GM13977 (cell line): Measurements from ENCODE around the gene NMT2.

ENCODE experiments used
- DNase-seq: peaks from one replicate; pipeline ENCODE4 v3.0.0; 2012; ENCODE audit warnings: low spot score
- in situ Hi-C: fragments of 300-500 bp; cut with MboI; formaldehyde crosslinking; loops from one replicate; pipeline ENCODE4 v1.12.0; 2022; ENCODE audit warnings: low sequenced_read_pairs, low pct_unique_long_range_greater_than_20kb, mixed read lengths, inconsistent platforms; ENCODE audit not compliant: unreplicated experiment
- TF ChIP-seq, protein P1 (sequence below): IDR thresholded peaks from 2 replicates; pipeline ENCODE4 v1.5.1; 2012; ENCODE audit warnings: mild to moderate bottlenecking, control low read depth; ENCODE audit not compliant: insufficient read depth; ENCODE audit errors: extremely low read depth, missing control alignments

Gene NMT2

GRCh38 chr10:15182540-15183207 lies 14.2 kb upstream of the NMT2 start:
- in situ Hi-C loops = no loop called here
- TF ChIP-seq, protein P1, sequence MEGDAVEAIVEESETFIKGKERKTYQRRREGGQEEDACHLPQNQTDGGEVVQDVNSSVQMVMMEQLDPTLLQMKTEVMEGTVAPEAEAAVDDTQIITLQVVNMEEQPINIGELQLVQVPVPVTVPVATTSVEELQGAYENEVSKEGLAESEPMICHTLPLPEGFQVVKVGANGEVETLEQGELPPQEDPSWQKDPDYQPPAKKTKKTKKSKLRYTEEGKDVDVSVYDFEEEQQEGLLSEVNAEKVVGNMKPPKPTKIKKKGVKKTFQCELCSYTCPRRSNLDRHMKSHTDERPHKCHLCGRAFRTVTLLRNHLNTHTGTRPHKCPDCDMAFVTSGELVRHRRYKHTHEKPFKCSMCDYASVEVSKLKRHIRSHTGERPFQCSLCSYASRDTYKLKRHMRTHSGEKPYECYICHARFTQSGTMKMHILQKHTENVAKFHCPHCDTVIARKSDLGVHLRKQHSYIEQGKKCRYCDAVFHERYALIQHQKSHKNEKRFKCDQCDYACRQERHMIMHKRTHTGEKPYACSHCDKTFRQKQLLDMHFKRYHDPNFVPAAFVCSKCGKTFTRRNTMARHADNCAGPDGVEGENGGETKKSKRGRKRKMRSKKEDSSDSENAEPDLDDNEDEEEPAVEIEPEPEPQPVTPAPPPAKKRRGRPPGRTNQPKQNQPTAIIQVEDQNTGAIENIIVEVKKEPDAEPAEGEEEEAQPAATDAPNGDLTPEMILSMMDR = no peak
- DNase-seq = no peak

- TF ChIP-seq, protein P1 = no peak
- in situ Hi-C loops = no loop called here
- DNase-seq = no peak
These were observed 13.2 kb upstream of the NMT2 start for GRCh38 chr10:15181576-15182156.

GRCh38 chr10:15180736-15181135 lies 12.2 kb upstream of the NMT2 start:
- in situ Hi-C loops = no loop called here
- no peak for DNase-seq
- TF ChIP-seq, protein P1 = no peak

DNA sequence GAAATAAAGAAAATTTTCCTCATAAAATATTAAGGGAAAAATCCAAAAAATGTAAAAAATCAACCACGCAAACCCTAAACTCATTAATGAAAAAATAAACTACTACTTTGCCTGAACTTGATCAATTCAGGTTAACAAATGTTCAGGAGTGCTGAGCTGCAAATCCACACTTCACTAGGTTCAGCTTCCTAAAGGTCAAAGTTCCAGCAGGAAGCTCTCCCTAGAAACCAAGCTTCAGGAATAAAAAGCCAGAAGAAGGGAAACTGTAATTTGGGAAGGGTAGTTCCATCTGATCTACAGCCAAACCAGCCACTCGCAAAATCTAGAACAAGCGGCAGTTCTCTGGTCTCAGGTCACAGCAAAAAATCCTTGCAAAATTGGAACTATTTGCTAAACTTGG lies 7.8 kb upstream of the NMT2 start:
- DNase-seq = no peak
- TF ChIP-seq, protein P1 = no peak
- in situ Hi-C loops = no loop called here

DNA sequence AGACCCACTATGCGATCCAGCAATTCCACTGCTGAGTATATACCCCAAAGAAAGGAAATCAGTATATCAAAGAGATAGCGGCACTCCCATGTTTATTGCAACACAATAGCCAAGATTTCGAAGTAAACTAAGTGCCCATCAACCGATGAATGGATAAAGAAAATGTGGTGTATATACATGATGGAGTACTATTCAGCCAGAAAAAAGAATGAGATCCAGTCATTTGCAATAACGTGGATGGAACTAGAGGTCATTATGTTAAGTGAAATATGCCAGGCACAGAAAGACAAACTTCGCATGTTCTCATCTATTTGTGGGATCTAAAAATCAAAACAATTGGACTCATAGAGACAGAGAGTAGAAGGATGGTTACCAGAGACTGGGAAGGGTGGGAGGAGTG lies 7.1 kb upstream of the NMT2 start:
- TF ChIP-seq, protein P1 = no peak
- in situ Hi-C loops = no loop called here

GRCh38 chr10:15172306-15172840 lies 3.9 kb upstream of the NMT2 start:
- no peak for DNase-seq
- TF ChIP-seq, protein P1 = no peak
- in situ Hi-C loops = no loop called here

More for the DNA sequence above, 7.1 kb upstream of the NMT2 start:
- DNase-seq = no peak
